K562 (cell line): ENCODE results near the gene TLR5. TPM values are rescaled to one million over a fixed set of nuclear protein-coding genes. Genes with fewer than 3 reads are reported as not detected.

ENCODE experiments used
- E2F8 ChIP-seq: fragments of 450-650 bp; IDR thresholded peaks from 2 replicates; pipeline ENCODE4 v1.7.1; 2018; ENCODE audit warnings: mild to moderate bottlenecking, low read depth; ENCODE audit not compliant: partially characterized antibody
- FIP1L1 ChIP-seq: fragments of 200-400 bp; formaldehyde crosslinking; IDR thresholded peaks from 2 replicates; pipeline ENCODE4 v1.6.1; 2018; ENCODE audit warnings: mild to moderate bottlenecking, low read depth, low read length; ENCODE audit not compliant: poor library complexity, severe bottlenecking
- GATAD2B ChIP-seq: fragments of 450-650 bp; IDR thresholded peaks from 2 replicates; pipeline ENCODE4 v1.6.1; 2017; ENCODE audit warnings: mild to moderate bottlenecking, borderline replicate concordance
- HIVEP1 ChIP-seq: fragments of 250-450 bp; sonication (Bioruptor Pico); IDR thresholded peaks from 2 replicates; pipeline ENCODE4 v1.4.0; 2020; ENCODE audit warnings: mild to moderate bottlenecking
- IRF2 ChIP-seq: sonication (generic); formaldehyde crosslinking; IDR thresholded peaks from 2 replicates; pipeline ENCODE4 v1.8.1; 2022; ENCODE audit warnings: mild to moderate bottlenecking, missing genetic modification reagents
- KLF16 ChIP-seq: IDR thresholded peaks from 2 replicates; pipeline ENCODE4 v1.6.1; 2016; ENCODE audit warnings: antibody characterized with exemption
- NFE2 ChIP-seq: IDR thresholded peaks from 2 replicates; pipeline ENCODE4 v1.6.1; 2014; ENCODE audit warnings: antibody characterized with exemption, low read depth
- POLR2B ChIP-seq: fragments of 450-650 bp; IDR thresholded peaks from 2 replicates; pipeline ENCODE4 v1.6.1; 2018; ENCODE audit warnings: low read depth; ENCODE audit not compliant: partially characterized antibody
- SMAD3 ChIP-seq: fragments of 450-650 bp; formaldehyde crosslinking; conservative IDR thresholded peaks from 2 replicates; pipeline ENCODE4 v1.4.0; 2020; ENCODE audit warnings: mild to moderate bottlenecking
- SPI1 ChIP-seq: IDR thresholded peaks from 2 replicates; pipeline ENCODE4 v1.6.1; 2011; ENCODE audit warnings: low read depth, low read length, control low read depth, borderline replicate concordance
- ZBTB1 ChIP-seq: sonication (generic); formaldehyde crosslinking; IDR thresholded peaks from 2 replicates; pipeline ENCODE4 v1.8.1; 2023; ENCODE audit warnings: missing genetic modification reagents, low read depth, mild to moderate bottlenecking, borderline replicate concordance
- ZBTB43 ChIP-seq: sonication (generic); formaldehyde crosslinking; IDR thresholded peaks from 2 replicates; pipeline ENCODE4 v1.8.0; 2023; ENCODE audit warnings: mild to moderate bottlenecking, missing genetic modification reagents
- ZNF764 ChIP-seq: fragments of 250-450 bp; sonication (Bioruptor Pico); IDR thresholded peaks from 2 replicates; pipeline ENCODE4 v1.4.0; 2020; ENCODE audit warnings: low read depth, mild to moderate bottlenecking, moderate library complexity
- ZNF766 ChIP-seq: fragments of 200-800 bp; sonication (Bioruptor generic); conservative IDR thresholded peaks from 2 replicates; pipeline ENCODE4 v1.6.1; 2016; ENCODE audit warnings: missing genetic modification characterization, missing compliant biosample characterization
- polyA plus RNA-seq, 8 experiments: library from polyadenylated mRNA; depleted of rRNA in 4 of 8; stranded (reverse) in 5 of 8; unstranded in 3 of 8; fragments of >200 nt; fragmentation: Nextera tagmentation in 2 of 8; fragmentation: Illumina TruSeq in 1 of 8; extraction: Ambion mirVana in 2 of 8; extraction: Trizol in 1 of 8; gene quantifications; 2 replicates each; pipeline versions ENCODE4 v1.2.1 to v1.2.3, GENCODE V29; 2011 to 2014; ENCODE audit warnings: inconsistent platforms in 1 of 8, missing spikeins in 1 of 8
- total RNA-seq, 7 experiments: library from RNA; depleted of rRNA in 6 of 7; stranded (reverse); fragments of >200 nt in 6 of 7; fragmentation: Illumina TruSeq in 2 of 7; extraction: Trizol in 2 of 7; gene quantifications; 2 replicates each; pipeline versions ENCODE4 v1.2.1 to v1.2.3, GENCODE V29; 2011 to 2021; ENCODE audit warnings: low replicate concordance in 1 of 7
- TF ChIP-seq, protein P1 (sequence below): fragments of 150-350 bp; IDR thresholded peaks from 2 replicates; pipeline ENCODE4 v1.6.1; 2014; ENCODE audit warnings: low read depth, mild to moderate bottlenecking, low read length, borderline replicate concordance
- TF ChIP-seq, protein P2 (sequence below): fragments of 250-450 bp; sonication (Bioruptor Pico); IDR thresholded peaks from 2 replicates; pipeline ENCODE4 v1.5.0; 2021; ENCODE audit warnings: mild to moderate bottlenecking, moderate library complexity

TLR5 gene
- total and polyA plus RNA-seq, 9 of the 15 experiments (the other 6 are each of a cell fraction or from before 2014, with no cell fraction given) = 0.93 to 7.4 (median 1.9) TPM

DNA sequence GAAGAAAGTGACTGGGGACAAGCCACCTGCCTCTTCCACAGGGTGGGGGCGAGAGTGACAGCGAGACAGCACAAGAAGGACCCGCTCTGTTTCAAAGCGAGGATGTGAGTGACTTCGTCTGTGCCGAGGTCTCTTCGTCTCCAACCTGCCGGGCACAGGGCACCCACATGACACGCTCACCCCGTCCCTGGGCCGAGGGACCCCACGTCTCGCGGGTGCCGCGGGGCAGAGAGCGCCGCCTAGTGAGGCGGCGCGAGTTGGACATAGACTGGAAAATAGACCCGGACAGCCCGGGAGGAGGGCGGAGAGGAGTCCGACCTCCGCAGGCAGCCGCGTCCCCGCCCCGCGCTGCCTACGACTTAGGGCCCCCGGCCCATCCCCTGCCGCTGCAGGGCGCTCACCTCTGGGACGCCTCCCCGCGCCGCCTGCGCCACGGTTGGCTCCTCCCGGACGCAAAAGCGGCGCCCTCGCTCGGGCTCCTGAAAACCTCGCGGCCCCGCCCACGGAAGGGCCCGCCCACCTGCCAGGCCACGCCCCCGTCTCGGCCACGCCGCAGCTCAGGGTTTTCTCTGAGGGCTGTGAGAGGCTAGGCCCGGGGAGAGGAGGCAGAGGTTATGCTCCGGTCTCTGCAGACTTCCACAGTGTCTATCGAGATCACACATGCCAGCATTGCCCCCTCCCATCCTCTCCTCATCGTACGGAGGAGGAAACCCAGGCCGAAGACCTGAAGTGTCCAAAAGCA lies at the start of gene TLR5 (continued):
- TF ChIP-seq, protein P1, sequence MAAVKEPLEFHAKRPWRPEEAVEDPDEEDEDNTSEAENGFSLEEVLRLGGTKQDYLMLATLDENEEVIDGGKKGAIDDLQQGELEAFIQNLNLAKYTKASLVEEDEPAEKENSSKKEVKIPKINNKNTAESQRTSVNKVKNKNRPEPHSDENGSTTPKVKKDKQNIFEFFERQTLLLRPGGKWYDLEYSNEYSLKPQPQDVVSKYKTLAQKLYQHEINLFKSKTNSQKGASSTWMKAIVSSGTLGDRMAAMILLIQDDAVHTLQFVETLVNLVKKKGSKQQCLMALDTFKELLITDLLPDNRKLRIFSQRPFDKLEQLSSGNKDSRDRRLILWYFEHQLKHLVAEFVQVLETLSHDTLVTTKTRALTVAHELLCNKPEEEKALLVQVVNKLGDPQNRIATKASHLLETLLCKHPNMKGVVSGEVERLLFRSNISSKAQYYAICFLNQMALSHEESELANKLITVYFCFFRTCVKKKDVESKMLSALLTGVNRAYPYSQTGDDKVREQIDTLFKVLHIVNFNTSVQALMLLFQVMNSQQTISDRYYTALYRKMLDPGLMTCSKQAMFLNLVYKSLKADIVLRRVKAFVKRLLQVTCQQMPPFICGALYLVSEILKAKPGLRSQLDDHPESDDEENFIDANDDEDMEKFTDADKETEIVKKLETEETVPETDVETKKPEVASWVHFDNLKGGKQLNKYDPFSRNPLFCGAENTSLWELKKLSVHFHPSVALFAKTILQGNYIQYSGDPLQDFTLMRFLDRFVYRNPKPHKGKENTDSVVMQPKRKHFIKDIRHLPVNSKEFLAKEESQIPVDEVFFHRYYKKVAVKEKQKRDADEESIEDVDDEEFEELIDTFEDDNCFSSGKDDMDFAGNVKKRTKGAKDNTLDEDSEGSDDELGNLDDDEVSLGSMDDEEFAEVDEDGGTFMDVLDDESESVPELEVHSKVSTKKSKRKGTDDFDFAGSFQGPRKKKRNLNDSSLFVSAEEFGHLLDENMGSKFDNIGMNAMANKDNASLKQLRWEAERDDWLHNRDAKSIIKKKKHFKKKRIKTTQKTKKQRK = no peak
- TF ChIP-seq KLF16 = peak; percentile 46
- TF ChIP-seq FIP1L1 = no peak
- peak; percentile 82; the same call in 1 of the 2 replicates for TF ChIP-seq IRF2 (CRISPR knock-in tag)
- peak; percentile 88 for TF ChIP-seq ZBTB1
- peak; percentile 86; the same call in 1 of the 2 replicates for TF ChIP-seq ZBTB43 (CRISPR knock-in tag)
- no peak for TF ChIP-seq ZNF764
- TF ChIP-seq E2F8 = no peak
- TF ChIP-seq HIVEP1 = 0 out of 2 replicates have a peak, but pooled peaks have one; percentile 15
- TF ChIP-seq GATAD2B = peak; percentile 87
- TF ChIP-seq, protein P2, sequence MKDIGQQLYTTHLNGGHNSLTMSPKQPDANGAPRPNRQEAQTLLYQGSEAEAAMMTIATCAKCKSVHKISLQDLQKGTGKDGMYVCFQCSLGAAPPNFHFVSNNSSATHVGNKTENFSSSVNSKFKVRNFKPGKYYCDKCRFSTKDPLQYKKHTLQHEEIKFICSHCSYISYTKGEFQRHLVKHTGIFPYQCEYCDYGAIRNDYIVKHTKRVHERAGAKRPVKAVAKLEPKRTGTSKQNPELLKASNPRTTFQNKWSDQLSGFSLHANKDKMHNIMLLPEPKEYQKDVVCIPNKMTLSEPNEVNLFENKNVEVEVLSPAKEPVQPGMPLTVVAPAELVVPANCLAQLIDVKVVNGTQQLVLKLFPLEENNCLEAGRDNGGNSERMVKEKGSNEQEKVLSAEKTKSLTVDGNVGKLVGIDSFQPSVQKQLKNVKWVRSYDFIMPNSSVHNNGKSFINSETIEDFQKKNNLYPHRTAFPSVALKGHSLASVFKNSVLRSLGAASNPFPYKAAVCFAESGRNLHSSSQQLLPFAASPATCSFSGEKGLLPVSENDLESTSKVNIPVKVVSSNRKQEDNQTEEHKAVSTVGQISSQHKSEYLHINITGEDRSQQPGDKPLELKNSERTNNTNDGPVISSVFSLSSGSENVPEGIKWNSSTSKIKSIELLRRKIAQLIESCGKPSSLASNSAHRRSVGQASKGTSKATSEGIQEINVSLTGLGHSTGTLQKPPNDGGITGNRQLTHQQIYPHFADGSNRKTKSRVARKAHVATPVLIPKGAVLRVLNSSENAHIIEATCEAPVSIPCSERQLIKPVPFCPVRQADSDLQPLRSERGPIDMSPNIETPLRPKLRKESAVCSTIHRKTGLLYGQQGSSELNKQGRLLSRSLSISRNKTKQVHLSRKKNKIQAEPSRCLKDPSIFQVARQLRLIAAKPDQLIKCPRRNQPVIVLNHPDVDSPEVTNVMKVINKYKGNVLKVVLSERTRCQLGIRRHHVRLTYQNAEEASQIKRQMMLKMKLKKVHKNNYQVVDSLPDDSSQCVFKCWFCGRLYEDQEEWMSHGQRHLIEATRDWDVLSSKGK (CRISPR knock-in tag) = no peak
- no peak; the same call in 1 of the 2 replicates for TF ChIP-seq ZNF766 (CRISPR knock-in tag)
- no peak for TF ChIP-seq SPI1
- TF ChIP-seq NFE2 = no peak
- TF ChIP-seq SMAD3 (CRISPR knock-in tag) = no peak
- TF ChIP-seq POLR2B = peak; percentile 72
